ENCODE results near the gene MAP4K5. TPM values are rescaled to one million over a fixed set of nuclear protein-coding genes. Genes with fewer than 3 reads are reported as not detected.
A peak's percentile ranks its signal among the peaks of the same experiment; 100 is the strongest.
"Not testable (repeated sequence)": the region's sequence is repeated elsewhere in the genome, so short reads cannot be mapped to it uniquely, and the experiment has no call there.

The MAP4K5 gene
- polyA plus RNA-seq, 3 donors from 2014 or later, result 17.4 to 46.0 (median 19.0) TPM

DNA sequence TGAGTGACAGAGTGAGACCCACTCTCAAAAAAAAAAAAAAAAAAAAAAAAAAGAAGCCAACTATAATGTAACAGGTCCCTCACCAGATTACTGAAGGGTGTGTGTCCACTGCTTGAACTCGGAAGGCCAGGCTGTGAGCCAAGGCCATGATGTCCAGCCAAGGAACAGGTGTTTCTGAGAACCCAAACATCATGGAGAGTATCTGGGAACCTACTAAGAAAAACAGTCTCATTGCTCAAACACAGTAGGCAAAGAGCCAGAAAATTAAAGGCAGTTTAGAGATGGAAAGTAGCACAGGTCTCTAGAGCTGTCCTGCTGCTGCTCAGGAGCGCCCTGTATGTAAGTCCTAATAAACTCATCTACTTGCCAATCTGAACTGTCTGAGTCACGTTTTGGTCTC is 12.5 kb upstream of the MAP4K5 start:
- H3K4me1 Mint-ChIP-seq, result peaks cover 0 to 8% of the 10 kb centered on the region in 2 donors
- peaks cover 0 to 2% (median 0%) of the 10 kb centered on the region in 6 donors for H3K9me3 Mint-ChIP-seq
- H3K27ac Mint-ChIP-seq, result no peak overlapping the region
- H3K36me3 Mint-ChIP-seq, result no peaks in the 10 kb centered on the region
- H3K4me3 Mint-ChIP-seq, result no peak overlapping the region
- H3K27me3 Mint-ChIP-seq (ENCODE audit: low read depth in 3 of 3), result no peaks in the 10 kb centered on the region
- no peak for DNase-seq

- peaks cover 0 to 8% of the 10 kb centered on the region in 2 donors for H3K4me1 Mint-ChIP-seq
- no peaks in the 10 kb centered on the region for H3K9me3 Mint-ChIP-seq
- no peaks in the 10 kb centered on the region for H3K36me3 Mint-ChIP-seq
- H3K27ac Mint-ChIP-seq, result no peak overlapping the region
- H3K27me3 Mint-ChIP-seq (ENCODE audit: low read depth in 3 of 3), result no peaks in the 10 kb centered on the region
- peak; percentile 19 to 40 (median 35) for DNase-seq
- no peak overlapping the region for H3K4me3 Mint-ChIP-seq
Measured at GRCh38 chr14:50542941-50543418, 10.6 kb upstream of the MAP4K5 start.

DNA sequence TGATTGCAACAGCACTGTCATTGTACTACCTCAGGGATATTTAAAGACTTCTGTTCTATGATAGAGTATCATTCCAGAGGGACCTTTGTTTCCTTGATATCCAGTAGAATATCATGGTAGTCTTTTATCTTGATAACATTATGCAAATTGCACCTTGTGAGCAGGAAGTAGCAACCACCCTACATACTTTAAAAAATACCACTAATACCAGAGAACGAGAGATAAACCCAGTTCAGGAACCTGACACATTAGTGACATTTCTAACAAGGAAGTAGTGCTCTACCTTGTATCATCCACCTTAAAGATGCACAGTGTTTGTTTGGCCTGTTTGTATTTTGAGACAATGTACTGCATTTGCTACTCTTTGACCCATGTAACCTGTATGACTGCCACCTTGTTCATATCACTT is 8.8 kb upstream of the MAP4K5 start:
- Mint-ChIP-seq H3K9me3 (no peaks in the 10 kb centered on the region), H3K4me3 (no peak overlapping the region), H3K36me3 (no peaks in the 10 kb centered on the region)

GRCh38 chr14:50539051-50539450 is 6.7 kb upstream of the MAP4K5 start:
- H3K27me3 Mint-ChIP-seq (ENCODE audit: low read depth in 3 of 3), result peaks cover 2 to 4% (median 2%) of the 10 kb centered on the region in 3 donors
- no peak overlapping the region for H3K4me3 Mint-ChIP-seq
- H3K9me3 Mint-ChIP-seq, result no peaks in the 10 kb centered on the region
- DNase-seq, result no peak
- H3K27ac Mint-ChIP-seq, result no peak overlapping the region
- H3K4me1 Mint-ChIP-seq, result peaks cover 0 to 8% of the 10 kb centered on the region in 2 donors
- no peaks in the 10 kb centered on the region for H3K36me3 Mint-ChIP-seq

More for the DNA sequence above, 8.8 kb upstream of the MAP4K5 start:
- no peak for DNase-seq
- Mint-ChIP-seq H3K27me3 (ENCODE audit: low read depth in 3 of 3) (peaks cover 0 to 4% (median 2%) of the 10 kb centered on the region in 3 donors), H3K4me1 (peaks cover 0 to 8% of the 10 kb centered on the region in 2 donors), H3K27ac (peak overlapping the region in 1 of 6 donors; percentile 24)

- H3K9me3 Mint-ChIP-seq; H3K36me3 Mint-ChIP-seq; H3K4me3 Mint-ChIP-seq; H3K27me3 Mint-ChIP-seq (ENCODE audit: low read depth in 3 of 3); DNase-seq: not testable (repeated sequence)
- Mint-ChIP-seq H3K4me1 (peaks cover 4 to 12% of the 10 kb centered on the region in 2 donors), H3K27ac (peak overlapping the region in 1 of 6 donors; percentile 19)
Measured at GRCh38 chr14:50538034-50538433, 5.7 kb upstream of the MAP4K5 start.

- Mint-ChIP-seq H3K27me3 (ENCODE audit: low read depth in 3 of 3) (peaks cover 2 to 10% (median 4%) of the 10 kb centered on the region in 3 donors), H3K9me3 (no peaks in the 10 kb centered on the region), H3K36me3 (no peaks in the 10 kb centered on the region), H3K4me1 (peaks cover 27 to 31% of the 10 kb centered on the region in 2 donors), H3K4me3 (no peak overlapping the region), H3K27ac (no peak overlapping the region)
- DNase-seq, result no peak
Measured at GRCh38 chr14:50534997-50535396, 2.6 kb upstream of the MAP4K5 start.

- Mint-ChIP-seq H3K4me3 (no peak overlapping the region), H3K9me3 (no peaks in the 10 kb centered on the region)
Measured at GRCh38 chr14:50534416-50534815, 2.0 kb upstream of the MAP4K5 start.

GRCh38 chr14:50533806-50534205 is 1.4 kb upstream of the MAP4K5 start:
- Mint-ChIP-seq H3K4me3 (peak overlapping the region in 2 of 5 donors; percentile 2 to 30), H3K4me1 (peaks cover 39 to 43% of the 10 kb centered on the region in 2 donors), H3K27ac (no peak overlapping the region), H3K36me3 (no peaks in the 10 kb centered on the region), H3K27me3 (ENCODE audit: low read depth in 3 of 3) (peaks cover 2 to 10% (median 4%) of the 10 kb centered on the region in 3 donors), H3K9me3 (no peaks in the 10 kb centered on the region)
- DNase-seq, result no peak

More at GRCh38 chr14:50534416-50534815, 2.0 kb upstream of the MAP4K5 start:
- Mint-ChIP-seq H3K36me3 (no peaks in the 10 kb centered on the region), H3K27ac (no peak overlapping the region), H3K27me3 (ENCODE audit: low read depth in 3 of 3) (peaks cover 2 to 10% (median 4%) of the 10 kb centered on the region in 3 donors), H3K4me1 (peaks cover 33 to 37% of the 10 kb centered on the region in 2 donors)
- no peak for DNase-seq

DNA sequence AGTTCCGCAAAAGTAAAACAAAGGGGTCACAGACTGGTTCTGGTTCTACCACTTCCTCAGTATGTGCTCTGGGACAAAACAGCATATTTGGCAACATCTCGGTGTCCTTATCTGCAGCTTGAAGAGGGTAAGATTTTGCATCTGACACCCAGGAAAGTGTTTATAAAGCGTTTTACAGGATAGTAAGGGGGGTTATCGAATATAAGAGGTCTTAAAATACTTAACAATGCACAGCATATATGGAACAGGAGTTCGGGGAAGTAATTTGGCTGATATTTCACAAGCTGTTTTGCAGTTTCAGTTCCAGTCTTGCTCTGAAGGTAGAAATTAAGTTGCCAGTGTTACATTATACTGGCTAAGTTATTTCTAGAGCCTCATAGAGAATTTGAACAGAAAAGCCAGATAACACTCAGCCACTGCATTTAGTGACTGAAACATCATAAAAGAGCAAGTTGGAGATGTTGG is 904 bp upstream of the MAP4K5 start:
- peak overlapping the region; percentile 83 to 95 (median 93) for H3K4me3 Mint-ChIP-seq

GRCh38 chr14:50531595-50532501 is 521 bp downstream of the MAP4K5 start:
- Mint-ChIP-seq H3K9me3 (no peaks in the 10 kb centered on the region), H3K27ac (peak overlapping the region; percentile 31 to 93 (median 82)), H3K27me3 (ENCODE audit: low read depth in 3 of 3) (peaks cover 0 to 8% (median 2%) of the 10 kb centered on the region in 3 donors), H3K4me3 (peak overlapping the region; percentile 92 to 96 (median 95)), H3K4me1 (peaks cover 41 to 46% of the 10 kb centered on the region in 2 donors), H3K36me3 (no peaks in the 10 kb centered on the region)
- DNase-seq, result peak; percentile 48 to 52 (median 52)

More for the DNA sequence above, 904 bp upstream of the MAP4K5 start:
- Mint-ChIP-seq H3K36me3 (no peaks in the 10 kb centered on the region), H3K27ac (peak overlapping the region; percentile 87 to 93 (median 90)), H3K4me1 (peaks cover 41 to 46% of the 10 kb centered on the region in 2 donors), H3K9me3 (no peaks in the 10 kb centered on the region), H3K27me3 (ENCODE audit: low read depth in 3 of 3) (peaks cover 2 to 10% (median 4%) of the 10 kb centered on the region in 3 donors)
- DNase-seq, result no peak

GRCh38 chr14:50530794-50531365 is 1.5 kb downstream of the MAP4K5 start:
- H3K27ac Mint-ChIP-seq, result peak overlapping the region; percentile 31 to 93 (median 82)

GRCh38 chr14:50530358-50530757 is 2.0 kb downstream of the MAP4K5 start:
- Mint-ChIP-seq H3K27me3 (ENCODE audit: low read depth in 3 of 3) (peaks cover 0 to 8% (median 0%) of the 10 kb centered on the region in 3 donors), H3K27ac (peak overlapping the region in 5 of 6 donors; percentile 31 to 74 (median 64)), H3K9me3 (no peaks in the 10 kb centered on the region), H3K36me3 (no peaks in the 10 kb centered on the region), H3K4me1 (peaks cover 47 to 55% of the 10 kb centered on the region in 2 donors), H3K4me3 (peak overlapping the region; percentile 92 to 96 (median 94))
- DNase-seq, result no peak

More at GRCh38 chr14:50530794-50531365, 1.5 kb downstream of the MAP4K5 start:
- DNase-seq, result no peak
- Mint-ChIP-seq H3K4me1 (peaks cover 47 to 54% of the 10 kb centered on the region in 2 donors), H3K4me3 (peak overlapping the region; percentile 92 to 96 (median 94)), H3K36me3 (no peaks in the 10 kb centered on the region), H3K9me3 (no peaks in the 10 kb centered on the region), H3K27me3 (ENCODE audit: low read depth in 3 of 3) (peaks cover 0 to 8% (median 1%) of the 10 kb centered on the region in 3 donors)

DNA sequence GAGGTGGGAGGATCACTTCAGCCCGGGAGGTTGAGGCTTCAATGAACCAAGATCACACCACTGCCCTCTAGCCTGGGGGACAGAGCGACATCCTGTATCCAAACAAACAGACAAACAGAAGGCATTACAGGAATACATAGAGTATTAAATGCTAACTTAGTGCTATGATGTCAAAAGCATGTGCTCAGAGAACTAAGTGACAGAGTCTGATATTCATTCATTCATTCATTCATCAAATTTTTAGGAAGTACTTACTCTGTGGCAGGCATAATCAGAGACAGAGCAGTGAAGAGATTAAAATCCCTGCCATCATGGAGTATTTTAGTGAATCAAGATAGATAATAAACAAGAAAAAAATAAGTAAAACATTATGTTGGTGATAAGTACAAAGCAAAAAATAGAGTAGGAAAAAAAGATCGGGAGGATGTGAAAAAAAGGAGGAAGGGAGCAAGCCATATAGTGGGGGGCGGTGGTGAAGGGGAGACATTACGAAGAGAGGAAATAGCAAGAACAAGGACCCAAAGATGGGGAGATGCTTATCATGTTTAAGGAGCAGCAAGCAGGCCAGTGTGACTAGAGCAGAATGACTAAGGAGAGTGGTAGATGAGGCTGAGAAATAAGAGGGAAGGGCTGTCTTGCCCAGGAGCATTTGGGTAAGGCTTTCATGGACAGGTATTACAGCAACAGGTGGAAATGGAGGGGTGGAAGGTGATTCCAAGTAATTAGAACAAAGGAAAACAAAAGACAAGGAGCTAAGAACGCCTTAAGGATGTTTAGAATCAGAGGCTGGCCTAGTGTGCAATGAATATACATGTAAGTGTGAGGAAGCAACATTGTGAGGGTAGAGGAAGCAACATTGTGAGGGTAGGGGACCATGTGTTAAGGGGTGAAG is 2.8 kb downstream of the MAP4K5 start:
- H3K36me3 Mint-ChIP-seq, result no peaks in the 10 kb centered on the region
- H3K27ac Mint-ChIP-seq, result peak overlapping the region; percentile 31 to 74 (median 58)
- peaks cover 55 to 63% of the 10 kb centered on the region in 2 donors for H3K4me1 Mint-ChIP-seq
- DNase-seq, result no peak
- no peaks in the 10 kb centered on the region for H3K9me3 Mint-ChIP-seq
- H3K27me3 Mint-ChIP-seq (ENCODE audit: low read depth in 3 of 3), result peaks cover 0 to 8% (median 0%) of the 10 kb centered on the region in 3 donors
- H3K4me3 Mint-ChIP-seq, result peak overlapping the region; percentile 34 to 96 (median 47)

Data from immature natural killer cell (primary cell).